Measurements from ENCODE around the gene UBE2Q2. TPM values are rescaled to one million over a fixed set of nuclear protein-coding genes. Genes with fewer than 3 reads are reported as not detected.
A peak's percentile ranks its signal among the peaks of the same experiment; 100 is the strongest.

UBE2Q2 gene
- polyA plus RNA-seq, 3 donors = 13.6 to 22.1 (median 20.9) TPM

GRCh38 chr15:75942464-75942863 is 99.2 kb downstream of the UBE2Q2 start:
- Histone ChIP-seq H3K4me1 (ENCODE audit: control insufficient read depth in 1 of 2, insufficient read depth in 2 of 2, low read length in 2 of 2) (peaks cover 6 to 14% of the 10 kb centered on the region in 2 donors), H3K4me3 (replicated peaks in 1 of 3; ENCODE audit: low read depth in 2 of 3, low read length in 3 of 3) (no peak overlapping the region), H3K27me3 (ENCODE audit: control insufficient read depth in 2 of 2, insufficient read depth in 2 of 2, low read length in 2 of 2) (no peaks in the 10 kb centered on the region), H3K79me2 (ENCODE audit: insufficient read depth, low read length) (no peaks in the 10 kb centered on the region), H3K4me2 (replicated peaks; ENCODE audit: extremely low read depth, low read length, poor library complexity, severe bottlenecking) (no peak overlapping the region), H3K9ac (ENCODE audit: insufficient read depth, low read length, poor library complexity, severe bottlenecking) (no peak overlapping the region), H2AFZ (ENCODE audit: insufficient read depth, low read depth, low read length, poor library complexity, severe bottlenecking) (no peak overlapping the region), H3K9me3 (replicated peaks in 1 of 2; ENCODE audit: control insufficient read depth in 1 of 2, insufficient read depth in 1 of 2, low read length in 2 of 2) (no peaks in the 10 kb centered on the region), H3K27ac (ENCODE audit: low read depth in 1 of 2, low read length in 2 of 2) (no peak overlapping the region), H4K20me1 (ENCODE audit: insufficient read depth, low read length) (no peaks in the 10 kb centered on the region), H3K36me3 (replicated peaks in 1 of 2; ENCODE audit: control insufficient read depth in 1 of 2, insufficient read depth in 2 of 2, low read length in 2 of 2) (peaks cover 4 to 19% of the 10 kb centered on the region in 2 donors)
- Mint-ChIP-seq H3K4me1 (peaks cover 26% of the 10 kb centered on the region), H3K36me3 (peaks cover 21 to 22% of the 10 kb centered on the region in 2 donors), H3K9me3 (peaks cover 0 to 5% (median 2%) of the 10 kb centered on the region in 7 donors), H3K4me3 (no peak overlapping the region), H3K27me3 (ENCODE audit: low read depth in 3 of 3) (no peaks in the 10 kb centered on the region), H3K27ac (peak overlapping the region in 1 of 7 donors; percentile 62)
- WGBS (ENCODE audit: insufficient coverage) = 96% methylated on average over 3 of the region's 3 CpGs
- intact Hi-C loops (cut with micrococcal nuclease) = no loop called here
- TF ChIP-seq CTCF (IDR thresholded peaks at IDR 0.05) = no peak
- DNase-seq = no peak

- TF ChIP-seq CTCF (IDR thresholded peaks at IDR 0.05) = no peak
- Mint-ChIP-seq H3K9me3 (peaks cover 0 to 5% (median 2%) of the 10 kb centered on the region in 7 donors), H3K4me1 (peaks cover 27% of the 10 kb centered on the region), H3K36me3 (peaks cover 14% of the 10 kb centered on the region in 2 donors), H3K27me3 (ENCODE audit: low read depth in 3 of 3) (no peaks in the 10 kb centered on the region), H3K27ac (no peak overlapping the region), H3K4me3 (no peak overlapping the region)
- Histone ChIP-seq H2AFZ (ENCODE audit: insufficient read depth, low read depth, low read length, poor library complexity, severe bottlenecking) (no peak overlapping the region), H3K4me3 (replicated peaks in 1 of 3; ENCODE audit: low read depth in 2 of 3, low read length in 3 of 3) (no peak overlapping the region), H3K27me3 (ENCODE audit: control insufficient read depth in 2 of 2, insufficient read depth in 2 of 2, low read length in 2 of 2) (no peaks in the 10 kb centered on the region), H3K36me3 (replicated peaks in 1 of 2; ENCODE audit: control insufficient read depth in 1 of 2, insufficient read depth in 2 of 2, low read length in 2 of 2) (peaks cover 0 to 12% of the 10 kb centered on the region in 2 donors), H3K9me3 (replicated peaks in 1 of 2; ENCODE audit: control insufficient read depth in 1 of 2, insufficient read depth in 1 of 2, low read length in 2 of 2) (no peaks in the 10 kb centered on the region), H3K27ac (ENCODE audit: low read depth in 1 of 2, low read length in 2 of 2) (no peak overlapping the region), H3K79me2 (ENCODE audit: insufficient read depth, low read length) (no peaks in the 10 kb centered on the region), H3K4me1 (ENCODE audit: control insufficient read depth in 1 of 2, insufficient read depth in 2 of 2, low read length in 2 of 2) (peaks cover 6 to 14% of the 10 kb centered on the region in 2 donors), H4K20me1 (ENCODE audit: insufficient read depth, low read length) (no peaks in the 10 kb centered on the region), H3K9ac (ENCODE audit: insufficient read depth, low read length, poor library complexity, severe bottlenecking) (no peak overlapping the region), H3K4me2 (replicated peaks; ENCODE audit: extremely low read depth, low read length, poor library complexity, severe bottlenecking) (no peak overlapping the region)
- intact Hi-C loops (cut with micrococcal nuclease) = no loop called here
- DNase-seq = no peak
- no CpG with 5 or more reads among the region's 5 CpGs for WGBS (ENCODE audit: insufficient coverage)
These were observed 100.0 kb downstream of the UBE2Q2 start for GRCh38 chr15:75943246-75943645.

All from CD14-positive monocyte (primary cell).